Superior temporal gyrus (tissue), 1 donor: ENCODE data around the gene GSTT2.
"Not testable (repeated sequence)": the region's sequence is repeated elsewhere in the genome, so short reads cannot be mapped to it uniquely, and the experiment has no call there.

ENCODE experiments used
- DNase-seq: peaks from one replicate; pipeline ENCODE4 v3.0.0-alpha.2; 2016; ENCODE audit errors: extremely low spot score

GSTT2 gene

GRCh38 chr22:23974345-23974744, 5.6 kb upstream of the GSTT2 start, which contains the start of gene DDT:
Gene DDT (minus strand): TSS chr22:23974441. CDS start chr22:23974414, 27 bp downstream.
- not testable (repeated sequence) for DNase-seq

GRCh38 chr22:23974836-23975352, 5.0 kb upstream of the GSTT2 start:
- DNase-seq, result not testable (repeated sequence)

- DNase-seq, result not testable (repeated sequence)
Observed at GRCh38 chr22:23977304-23977703, 2.6 kb upstream of the GSTT2 start.

- not testable (repeated sequence) for DNase-seq
Observed at GRCh38 chr22:23980567-23980966, 633 bp downstream of the GSTT2 start.

GRCh38 chr22:23984430-23984829, 4.5 kb downstream of the GSTT2 start:
- no peak for DNase-seq

GRCh38 chr22:23986089-23986488, 6.2 kb downstream of the GSTT2 start:
- DNase-seq, result not testable (repeated sequence)

- not testable (repeated sequence) for DNase-seq
Observed at GRCh38 chr22:23986538-23987178, 6.7 kb downstream of the GSTT2 start.

- not testable (repeated sequence) for DNase-seq
Observed at GRCh38 chr22:23989583-23990244, 9.8 kb downstream of the GSTT2 start.

GRCh38 chr22:23993080-23993479, 13.1 kb downstream of the GSTT2 start:
- DNase-seq, result not testable (repeated sequence)

- DNase-seq, result not testable (repeated sequence)
Observed at GRCh38 chr22:23993581-23994177, 13.7 kb downstream of the GSTT2 start.

GRCh38 chr22:23997092-23997491, 17.2 kb downstream of the GSTT2 start:
- DNase-seq, result no peak

- DNase-seq, result peak; percentile 1
Observed at GRCh38 chr22:23999779-24000178, 19.8 kb downstream of the GSTT2 start.

- peak; percentile 0 for DNase-seq
Observed at GRCh38 chr22:24001314-24001713, 21.4 kb downstream of the GSTT2 start.

GRCh38 chr22:24002272-24002671, 22.3 kb downstream of the GSTT2 start:
- no peak for DNase-seq

GRCh38 chr22:24002851-24003250, 22.9 kb downstream of the GSTT2 start:
- peak; percentile 5 for DNase-seq

- no peak for DNase-seq
Observed at GRCh38 chr22:24003887-24004286, 24.0 kb downstream of the GSTT2 start.

- no peak for DNase-seq
Observed at GRCh38 chr22:24005201-24005600, 25.3 kb downstream of the GSTT2 start, which contains the start of gene GSTT4. Gene GSTT4 (minus strand): TSS chr22:24005453. CDS start chr22:24005356, 97 bp downstream.

- no peak for DNase-seq
Observed at GRCh38 chr22:24006207-24006913, 26.4 kb downstream of the GSTT2 start.

GRCh38 chr22:24006914-24007214, 26.9 kb downstream of the GSTT2 start:
- DNase-seq, result no peak

- no peak for DNase-seq
Observed at GRCh38 chr22:24007253-24008021, 27.5 kb downstream of the GSTT2 start.

GRCh38 chr22:24008022-24008283, 28.0 kb downstream of the GSTT2 start:
- DNase-seq, result no peak
